IMR-90 (cell line): ENCODE measurements around the gene TOMM20.

Experiments
- CEBPB ChIP-seq: IDR thresholded peaks from 2 replicates; pipeline ENCODE4 v1.6.1; 2012; ENCODE audit warnings: low read depth, low read length, improper control_type of control experiment
- CTCF ChIP-seq: conservative IDR thresholded peaks from 2 replicates; pipeline ENCODE4 v1.5.1; 2012; ENCODE audit warnings: mild to moderate bottlenecking, low read depth, low read length, improper control_type of control experiment
- MAZ ChIP-seq: IDR thresholded peaks from 2 replicates; pipeline ENCODE4 v1.6.1; 2012; ENCODE audit warnings: low read depth, mild to moderate bottlenecking, low read length, improper control_type of control experiment, moderate library complexity, borderline replicate concordance
- MXI1 ChIP-seq: IDR thresholded peaks from 2 replicates; pipeline ENCODE4 v1.6.1; 2012; ENCODE audit warnings: low read depth, mild to moderate bottlenecking, low read length, moderate library complexity, borderline replicate concordance
- POLR2A ChIP-seq: IDR thresholded peaks from 2 replicates; pipeline ENCODE4 v1.6.1; 2012; ENCODE audit warnings: mild to moderate bottlenecking, low read depth, low read length
- RAD21 ChIP-seq: IDR thresholded peaks from 2 replicates; pipeline ENCODE4 v1.6.1; 2012; ENCODE audit warnings: low read length, improper control_type of control experiment
- RCOR1 ChIP-seq: IDR thresholded peaks from 2 replicates; pipeline ENCODE4 v1.6.1; 2012; ENCODE audit warnings: mild to moderate bottlenecking, low read length, improper control_type of control experiment; ENCODE audit not compliant: insufficient replicate concordance
- RFX5 ChIP-seq: IDR thresholded peaks from 2 replicates; pipeline ENCODE4 v1.8.0; 2012; ENCODE audit warnings: low read depth, mild to moderate bottlenecking, low read length, moderate library complexity
- SMC3 ChIP-seq: fragments of 150-350 bp; IDR thresholded peaks from 2 replicates; pipeline ENCODE4 v1.6.1; 2016; ENCODE audit warnings: low read depth, mild to moderate bottlenecking, antibody characterized with exemption, low read length, moderate library complexity
- USF2 ChIP-seq: fragments of 150-350 bp; IDR thresholded peaks from 2 replicates; pipeline ENCODE4 v1.6.1; 2017; ENCODE audit warnings: mild to moderate bottlenecking, antibody characterized with exemption, low read length, low read depth

GRCh38 chr1:235098991-235099390 lies 29.6 kb downstream of the TOMM20 start:
- no peak for TF ChIP-seq CTCF
- no peak for TF ChIP-seq RCOR1
- no peak for TF ChIP-seq POLR2A
- TF ChIP-seq RFX5 = no peak
- no peak for TF ChIP-seq SMC3
- no peak for TF ChIP-seq CEBPB
- no peak for TF ChIP-seq RAD21
- TF ChIP-seq USF2 = no peak
- TF ChIP-seq MXI1 = no peak
- no peak for TF ChIP-seq MAZ
